IPS-11a (cell line): ENCODE results near the gene S100A4.

Source experiments
- H3K4me3 ChIP-seq: one replicate; pipeline ENCODE4 v1.5.1; 2013; ENCODE audit warnings: low read depth, low read length, control low read depth

The S100A4 gene

DNA sequence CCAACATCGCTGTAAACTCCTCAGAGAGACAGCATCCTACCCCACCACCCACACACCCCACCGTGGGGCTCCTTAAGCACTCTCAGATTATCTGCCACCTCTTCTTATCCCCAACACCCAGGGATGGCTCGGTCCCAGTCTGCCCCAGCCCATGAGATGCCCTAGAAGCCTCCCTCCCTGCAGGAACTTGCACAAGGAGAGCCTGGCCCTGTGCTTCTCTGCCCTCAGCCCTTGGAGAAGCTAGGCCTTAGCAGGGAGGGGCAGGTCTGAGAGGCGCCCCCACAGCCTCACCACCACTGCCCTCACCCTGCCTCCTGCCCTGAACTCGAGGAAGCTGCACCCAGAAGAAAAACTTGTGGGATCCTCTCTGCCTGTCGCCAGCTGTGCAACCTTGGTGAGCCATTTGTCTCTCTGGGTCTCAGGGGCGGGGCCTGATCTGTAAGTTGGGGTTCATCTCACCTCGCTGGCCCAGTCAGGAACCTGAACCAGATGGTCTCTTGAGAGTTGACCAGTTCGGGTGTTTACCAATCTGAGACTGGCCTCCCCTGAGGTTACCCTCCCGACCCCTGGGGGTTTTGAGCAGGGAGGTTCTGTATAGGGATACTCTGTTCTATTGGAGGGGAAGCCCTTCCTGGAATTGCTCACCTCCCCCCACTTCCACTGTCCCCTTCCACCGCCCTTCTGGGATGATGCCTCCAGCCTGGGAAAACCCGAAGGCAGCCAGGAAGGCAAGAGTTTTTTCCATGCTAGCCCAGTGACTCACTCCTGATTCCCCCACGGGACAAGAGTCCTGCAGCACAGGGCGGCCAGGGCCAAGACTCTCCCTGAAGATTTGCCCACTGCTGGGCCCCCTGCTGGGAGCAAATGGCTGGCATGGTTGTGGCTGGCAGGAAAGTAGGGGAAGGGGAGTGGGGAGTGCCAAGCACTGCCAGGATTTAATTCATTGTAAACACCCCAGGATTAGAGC lies 3.4 kb upstream of the S100A4 start, which contains the start of gene S100A3:
TSS of gene S100A3 (minus strand) at position 537 of the 967 bp plus-strand sequence. CDS start 773 bp downstream, outside the sequence.
- H3K4me3 ChIP-seq = no peak within 1 kb of the TSS

DNA sequence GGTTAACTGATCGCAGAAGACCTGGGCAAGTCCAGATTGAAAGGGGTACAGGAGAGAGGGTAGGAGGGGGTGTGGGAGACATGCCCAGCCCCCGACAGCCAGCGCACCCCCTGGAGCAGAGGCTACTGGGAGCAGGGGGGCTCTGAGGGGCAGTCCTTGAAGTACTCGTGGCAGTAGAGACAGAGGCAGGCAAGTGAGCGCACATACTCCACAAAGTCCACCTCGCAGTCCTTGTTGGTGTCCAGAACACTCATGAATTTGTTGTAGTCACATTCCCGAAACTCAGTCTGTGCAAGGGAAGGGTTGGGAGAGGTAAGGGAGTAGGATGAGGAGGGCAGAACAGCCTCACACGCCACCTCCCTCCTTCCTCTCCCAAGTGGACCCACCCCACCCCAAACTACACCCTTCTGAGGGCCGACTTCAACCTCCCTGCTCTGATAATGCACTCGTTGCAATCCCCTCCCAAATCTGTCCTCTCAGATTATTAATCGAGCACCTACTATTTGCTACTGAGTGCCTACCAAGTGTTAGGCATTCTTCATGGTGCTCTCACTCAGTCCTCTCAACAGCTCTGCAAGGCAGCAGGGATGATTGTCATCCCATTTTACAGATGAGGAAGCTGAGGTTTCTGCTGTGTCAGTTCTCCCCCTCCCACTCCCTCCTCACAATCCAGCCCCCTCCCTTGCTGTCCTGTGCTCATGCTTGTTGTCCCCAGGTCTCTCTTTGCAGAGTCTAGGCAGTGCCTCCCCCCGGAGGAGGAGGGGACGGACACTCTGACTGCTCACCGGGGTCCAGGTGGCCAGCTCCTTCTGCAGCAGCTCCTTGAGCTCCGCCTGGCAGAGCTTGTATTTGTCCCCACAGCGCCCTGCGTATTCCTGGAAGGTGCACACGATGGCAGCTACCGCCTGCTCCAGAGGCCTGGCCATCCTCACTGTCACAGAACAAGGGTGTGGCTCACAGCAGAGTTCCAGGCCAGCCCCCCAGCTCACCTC lies 2.2 kb upstream of the S100A4 start:
- no peak overlapping the region for H3K4me3 ChIP-seq

DNA sequence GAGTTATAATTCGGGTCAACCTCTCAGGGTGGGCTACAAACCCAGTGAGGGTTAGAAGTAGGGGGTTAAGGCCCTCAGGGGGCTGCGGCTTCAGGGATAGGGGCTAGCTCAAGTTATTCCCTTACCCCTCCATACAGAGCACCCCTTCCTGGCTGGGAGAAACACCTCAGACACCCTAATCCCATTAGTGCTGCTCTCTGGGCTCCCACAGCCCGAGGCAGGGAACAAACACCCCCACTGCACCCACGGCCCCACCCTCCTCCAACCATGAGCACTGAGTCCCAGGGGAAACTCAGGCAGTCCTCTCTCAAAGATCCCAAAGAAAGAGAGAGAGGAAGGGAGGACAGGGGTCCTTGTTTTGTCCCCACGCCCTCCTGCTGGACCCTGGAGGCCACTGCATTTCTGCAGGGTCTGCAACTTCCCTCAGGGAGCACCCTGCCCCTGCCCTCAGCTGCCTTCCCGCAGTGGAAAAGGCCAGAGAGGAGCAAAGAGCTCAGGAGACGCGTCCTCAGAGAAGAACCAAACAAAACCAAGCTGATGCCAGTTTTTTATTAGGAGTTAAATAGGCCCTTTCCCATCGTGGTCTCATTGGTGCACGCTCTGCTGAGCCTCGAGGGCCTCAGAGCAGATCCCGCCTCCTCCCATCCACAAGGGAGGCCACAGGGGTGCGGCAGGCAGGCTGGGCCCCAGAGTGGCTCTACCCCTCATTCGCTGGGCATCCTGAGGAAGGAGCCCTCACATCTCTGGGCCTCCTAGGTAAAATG lies 1.4 kb upstream of the S100A4 start:
- H3K4me3 ChIP-seq = no peak overlapping the region

DNA sequence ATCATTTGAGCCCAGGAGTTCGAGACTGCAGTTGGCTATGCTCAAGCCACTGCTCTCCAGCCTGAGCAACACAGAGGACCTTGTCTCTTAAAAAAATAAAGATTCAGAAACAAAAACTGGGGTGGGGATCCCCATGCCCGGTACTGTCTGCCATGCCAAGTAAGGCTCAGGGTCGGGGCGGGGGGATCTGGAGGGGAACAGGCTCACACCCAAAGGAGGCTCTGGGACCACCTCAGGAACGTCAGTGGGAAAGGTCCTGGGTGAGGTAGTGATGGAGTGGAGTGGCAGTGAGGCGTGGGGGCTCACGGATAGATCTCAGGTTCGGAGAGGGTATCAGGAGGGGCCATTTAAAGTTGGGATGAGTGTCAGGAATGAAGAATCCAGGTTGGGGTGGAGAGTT lies 765 bp upstream of the S100A4 start:
- no peak overlapping the region for H3K4me3 ChIP-seq

DNA sequence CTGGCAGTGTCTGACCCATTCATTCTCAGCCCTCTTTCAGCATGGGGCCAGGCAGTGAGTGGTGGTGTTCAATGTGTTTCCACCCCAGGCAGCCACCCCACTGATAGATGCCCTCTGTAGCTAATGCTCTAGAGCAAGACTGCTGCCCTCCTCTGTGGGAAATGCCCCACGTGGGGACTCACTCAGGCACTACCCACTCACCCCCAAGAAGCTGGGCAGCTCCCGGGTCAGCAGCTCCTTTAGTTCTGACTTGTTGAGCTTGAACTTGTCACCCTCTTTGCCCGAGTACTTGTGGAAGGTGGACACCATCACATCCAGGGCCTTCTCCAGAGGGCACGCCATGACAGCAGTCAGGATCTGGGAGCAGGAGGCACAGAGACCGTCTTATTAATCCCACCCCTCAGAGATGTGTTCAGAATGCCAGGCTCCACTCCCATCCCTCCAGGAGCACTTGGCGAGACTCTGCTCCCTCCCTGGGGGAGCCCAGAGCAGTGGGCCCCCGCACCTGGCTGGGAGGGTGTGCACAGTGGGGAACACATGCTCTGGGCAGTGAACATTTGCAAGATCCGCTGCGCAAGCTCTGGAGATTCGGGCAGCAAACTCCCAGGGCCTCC lies 1.0 kb downstream of the S100A4 start:
- no peak overlapping the region for H3K4me3 ChIP-seq

DNA sequence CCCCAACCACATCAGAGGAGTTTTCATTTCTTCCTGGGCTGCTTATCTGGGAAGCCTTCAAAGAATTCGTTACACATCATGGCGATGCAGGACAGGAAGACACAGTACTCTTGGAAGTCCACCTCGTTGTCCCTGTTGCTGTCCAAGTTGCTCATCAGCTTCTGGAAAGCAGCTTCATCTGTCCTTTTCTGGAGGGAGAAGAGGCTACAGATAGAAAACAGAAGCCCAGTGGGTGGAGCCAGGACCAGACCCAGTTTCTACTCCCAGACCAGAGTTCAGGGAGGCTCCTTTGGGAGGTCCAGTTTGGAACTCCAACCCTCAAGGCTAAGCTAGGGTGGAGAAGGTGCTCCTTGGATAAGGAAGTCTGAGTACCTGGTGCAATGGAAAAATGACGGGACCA lies 1.9 kb downstream of the S100A4 start:
- H3K4me3 ChIP-seq = no peak overlapping the region

DNA sequence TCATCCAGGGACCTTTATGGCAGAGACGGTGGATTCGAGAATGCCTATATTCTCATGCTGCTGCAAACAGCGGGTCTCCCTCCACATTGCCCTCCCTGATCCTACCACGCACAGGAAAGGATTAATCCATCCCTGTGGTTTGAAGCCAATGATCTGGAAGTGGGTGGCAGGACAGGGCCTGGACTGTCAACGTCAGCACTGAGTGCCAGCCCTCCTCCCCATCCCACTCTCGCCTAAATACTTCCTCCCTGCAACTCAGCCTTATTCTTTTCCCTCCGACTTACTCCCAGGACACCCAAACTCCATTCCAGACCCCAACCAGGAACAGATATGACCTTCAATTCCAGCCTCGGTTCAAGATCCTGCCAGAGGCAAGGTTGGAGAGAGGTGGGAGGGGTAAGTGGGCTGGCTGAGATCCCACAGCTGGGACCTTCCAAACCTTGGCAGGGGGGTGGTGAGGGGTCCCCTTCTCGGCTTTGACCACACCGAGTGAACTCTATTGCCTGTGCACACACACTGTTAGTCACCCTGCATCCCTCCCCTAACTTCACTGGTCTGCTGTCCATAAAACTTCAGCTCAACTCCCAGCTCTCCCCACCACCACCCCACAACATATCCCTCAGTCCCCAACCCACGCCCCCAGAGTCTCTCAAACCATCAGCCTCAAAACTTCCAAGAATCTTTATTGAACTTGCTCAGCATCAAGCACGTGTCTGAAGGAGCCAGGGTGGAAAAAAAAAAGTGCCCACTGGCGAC lies 2.5 kb downstream of the S100A4 start:
- no peak overlapping the region for H3K4me3 ChIP-seq

DNA sequence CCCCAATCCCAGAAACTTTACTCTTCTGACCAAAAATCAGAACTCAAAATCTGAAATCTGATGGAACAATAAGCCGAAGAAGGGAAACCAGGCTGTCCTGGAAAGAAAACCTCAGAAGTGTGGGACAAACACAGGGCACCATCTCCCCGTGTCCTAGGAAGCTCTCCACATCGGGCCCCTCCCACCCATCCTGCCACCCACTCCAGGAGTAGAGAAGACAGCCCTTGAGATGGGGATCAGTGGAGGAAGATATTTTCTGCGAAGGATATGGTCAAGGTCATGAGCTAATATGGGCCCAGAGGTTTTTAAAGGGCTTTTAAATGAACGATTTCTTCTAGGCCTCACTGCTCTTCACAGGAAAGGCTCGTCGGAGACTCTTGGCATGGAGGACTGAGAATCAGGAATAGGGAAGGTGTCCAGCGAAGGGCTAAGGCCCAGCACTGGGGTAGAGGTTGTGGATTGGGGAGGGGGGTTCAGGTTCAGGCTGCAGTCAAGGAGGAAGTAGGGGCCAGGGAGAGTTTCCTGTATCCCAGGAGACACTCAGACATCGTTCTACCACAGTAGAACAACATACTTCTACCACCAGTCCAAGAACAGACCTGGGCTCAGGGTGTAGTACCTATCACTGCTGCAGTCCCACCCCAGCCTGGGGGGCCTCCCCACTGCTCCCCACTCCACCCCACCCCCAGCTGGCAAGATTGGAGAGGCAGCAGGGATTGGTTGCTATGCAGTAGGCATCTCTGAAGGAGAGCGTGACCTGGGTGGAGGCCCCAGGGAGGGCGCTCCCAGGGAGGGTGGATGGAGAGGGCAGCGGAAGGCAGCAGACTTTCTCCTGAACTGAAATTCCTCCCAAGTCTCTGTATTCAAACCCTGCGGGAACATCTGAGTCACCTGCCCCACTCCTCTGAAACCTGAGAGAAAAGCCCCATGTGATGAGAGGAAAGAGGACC lies 3.7 kb downstream of the S100A4 start:
- H3K4me3 ChIP-seq = no peak overlapping the region

DNA sequence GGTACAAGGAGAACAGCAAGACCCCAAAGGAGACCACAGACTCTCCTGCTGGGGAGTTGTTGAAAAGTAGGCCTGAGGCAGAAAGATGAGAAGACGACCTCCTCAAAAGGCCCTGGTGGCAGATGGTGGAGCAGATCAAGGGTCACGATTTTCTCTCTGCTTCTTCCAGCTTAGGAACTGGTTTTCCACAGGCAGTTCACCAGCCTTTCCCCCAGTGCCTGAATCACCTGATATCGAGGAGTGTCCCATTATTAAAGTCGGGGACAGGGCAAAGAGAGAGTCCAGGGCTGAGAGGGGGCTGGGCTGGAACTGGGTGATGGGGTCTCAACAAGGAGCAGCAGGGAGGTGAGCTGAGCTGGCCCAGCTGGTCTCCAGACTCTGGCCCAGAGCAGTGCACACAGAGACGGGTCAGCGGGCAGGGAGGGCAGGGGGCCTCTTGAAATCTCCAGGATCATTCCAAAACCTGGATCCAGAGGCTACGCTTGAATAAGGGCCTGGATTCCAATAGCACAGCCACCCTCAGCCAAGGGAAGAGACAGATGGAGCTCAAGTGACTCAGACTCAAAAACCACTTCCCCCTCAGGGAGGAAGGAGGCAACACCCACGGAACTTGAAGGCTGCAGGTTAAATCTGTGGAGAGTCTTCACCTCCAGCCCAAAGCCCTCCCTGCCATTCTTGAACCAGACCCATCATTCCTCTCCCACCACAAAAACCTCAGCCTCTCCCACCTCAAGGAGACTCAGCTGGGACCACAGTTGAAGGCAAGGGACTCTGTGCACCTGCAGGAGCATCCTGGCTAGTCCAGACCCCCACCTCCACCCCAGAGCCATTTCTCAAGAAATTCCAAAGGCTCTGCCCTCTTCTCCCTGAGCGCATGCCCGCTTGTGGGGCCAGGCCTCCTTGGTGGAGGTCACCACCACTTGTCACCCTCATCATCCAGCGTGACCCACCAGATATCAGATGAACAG lies 4.9 kb downstream of the S100A4 start, which contains the start of gene S100A5:
TSS of gene S100A5 (minus strand) at position 541 of the 968 bp plus-strand sequence. CDS start 743 bp downstream, outside the sequence.
- no peak within 1 kb of the TSS for H3K4me3 ChIP-seq

DNA sequence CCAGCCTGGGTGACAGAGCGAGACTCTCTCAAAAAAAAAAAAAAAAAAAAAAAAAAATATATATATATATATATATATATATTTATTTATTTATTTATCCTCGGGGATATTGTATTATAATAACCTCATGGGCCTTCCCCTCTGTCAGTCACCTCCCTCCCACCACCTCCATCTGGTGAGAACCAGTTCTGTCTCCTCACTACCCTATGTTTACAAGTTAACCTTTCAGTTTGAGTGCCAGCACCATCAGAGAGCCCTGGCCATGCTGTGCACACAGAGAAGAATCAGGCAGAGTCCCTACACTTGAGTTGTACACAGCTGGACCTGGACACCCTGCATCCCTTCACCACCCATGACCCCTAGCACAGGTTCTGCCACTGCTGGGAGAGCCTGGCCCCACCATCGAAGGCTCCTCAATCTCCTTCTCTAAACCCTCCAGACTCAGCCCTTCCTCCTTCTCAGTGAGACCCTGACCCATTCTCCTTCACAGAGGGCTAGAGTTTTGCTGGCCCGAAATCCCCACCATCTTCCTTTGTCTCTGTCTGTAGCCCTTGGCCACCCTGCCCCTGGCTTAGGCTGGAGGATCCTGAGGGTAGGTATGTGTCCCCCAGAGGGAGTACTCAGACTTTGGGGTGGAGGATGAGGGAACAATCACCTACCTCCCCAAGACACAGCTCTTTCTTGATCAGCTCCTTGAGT lies 6.1 kb downstream of the S100A4 start:
- no peak overlapping the region for H3K4me3 ChIP-seq

DNA sequence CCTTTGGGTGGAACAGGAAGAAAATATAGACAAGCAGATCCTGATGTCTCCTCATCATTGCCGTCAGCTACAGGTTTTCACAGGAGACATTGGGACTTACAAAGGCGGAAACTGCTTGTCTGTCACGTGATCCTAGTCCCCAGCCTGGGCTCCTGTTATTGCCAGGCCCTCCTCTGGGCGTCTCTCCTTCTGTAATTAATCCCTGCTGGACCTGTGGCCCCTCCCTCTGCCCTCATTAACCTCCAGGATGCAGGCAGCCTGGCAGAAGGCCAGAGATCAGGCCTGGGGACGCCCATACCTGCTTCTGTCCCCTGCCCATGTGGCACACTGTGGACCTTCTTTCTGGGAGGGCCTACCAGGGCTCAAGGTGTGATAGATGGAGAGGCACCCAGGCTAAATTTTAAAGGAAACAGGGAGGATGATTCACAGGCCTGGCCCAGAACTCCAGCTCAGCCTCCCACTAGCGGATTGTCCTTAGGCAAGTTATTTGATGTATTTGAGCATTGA lies 7.2 kb downstream of the S100A4 start:
- H3K4me3 ChIP-seq = no peak overlapping the region

DNA sequence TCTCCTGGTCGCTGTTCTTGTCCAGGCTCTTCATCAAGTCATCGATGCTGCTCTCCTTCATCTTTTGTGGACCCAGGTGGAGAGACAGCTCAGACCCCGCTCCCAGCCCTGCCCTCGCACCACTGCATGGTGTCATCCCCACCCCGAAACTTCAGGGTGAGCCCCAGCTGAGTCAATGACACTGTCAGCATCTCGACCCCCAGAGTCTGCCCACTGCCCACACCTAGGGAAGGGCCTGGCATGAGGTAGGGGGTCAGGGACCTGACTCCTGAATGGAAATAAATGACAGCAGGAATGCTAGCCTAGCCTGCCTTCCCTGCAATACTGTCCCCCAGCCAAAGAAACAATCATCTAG lies 8.3 kb downstream of the S100A4 start:
- no peak overlapping the region for H3K4me3 ChIP-seq

DNA sequence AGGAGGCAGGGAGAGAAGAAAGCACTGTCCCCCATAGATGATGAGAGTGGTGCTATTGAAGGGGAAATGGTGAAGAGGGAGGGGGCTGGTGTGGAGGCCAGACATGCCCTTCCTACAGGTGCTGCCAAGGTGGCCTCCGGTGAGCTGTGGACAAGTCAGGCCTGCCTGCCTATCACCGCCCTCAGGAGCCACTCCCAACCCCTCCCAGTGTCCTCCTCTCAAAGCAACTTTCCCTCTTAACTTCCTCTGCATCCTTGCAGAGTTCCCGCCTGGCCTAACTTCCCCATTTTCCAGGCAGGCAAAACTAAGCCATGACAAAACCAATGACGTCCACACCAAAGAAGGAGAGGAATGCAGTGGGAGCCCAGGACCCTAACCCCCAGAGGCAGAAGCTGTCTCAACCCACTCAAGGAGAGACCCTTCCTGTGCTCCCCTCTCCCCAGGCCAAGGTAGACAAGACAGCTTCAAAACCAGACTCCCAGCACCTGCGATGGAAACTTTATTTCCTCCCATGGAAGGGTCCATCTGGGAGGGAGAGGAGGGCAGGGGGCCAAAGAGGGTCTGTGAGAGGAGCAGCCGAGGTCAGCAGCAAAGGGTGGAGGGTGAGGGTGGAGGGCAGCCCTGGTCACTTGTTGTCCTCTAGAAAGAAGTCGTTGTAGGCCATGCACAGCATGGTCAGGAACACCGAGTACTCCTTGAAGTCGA lies 8.8 kb downstream of the S100A4 start:
- no peak overlapping the region for H3K4me3 ChIP-seq

DNA sequence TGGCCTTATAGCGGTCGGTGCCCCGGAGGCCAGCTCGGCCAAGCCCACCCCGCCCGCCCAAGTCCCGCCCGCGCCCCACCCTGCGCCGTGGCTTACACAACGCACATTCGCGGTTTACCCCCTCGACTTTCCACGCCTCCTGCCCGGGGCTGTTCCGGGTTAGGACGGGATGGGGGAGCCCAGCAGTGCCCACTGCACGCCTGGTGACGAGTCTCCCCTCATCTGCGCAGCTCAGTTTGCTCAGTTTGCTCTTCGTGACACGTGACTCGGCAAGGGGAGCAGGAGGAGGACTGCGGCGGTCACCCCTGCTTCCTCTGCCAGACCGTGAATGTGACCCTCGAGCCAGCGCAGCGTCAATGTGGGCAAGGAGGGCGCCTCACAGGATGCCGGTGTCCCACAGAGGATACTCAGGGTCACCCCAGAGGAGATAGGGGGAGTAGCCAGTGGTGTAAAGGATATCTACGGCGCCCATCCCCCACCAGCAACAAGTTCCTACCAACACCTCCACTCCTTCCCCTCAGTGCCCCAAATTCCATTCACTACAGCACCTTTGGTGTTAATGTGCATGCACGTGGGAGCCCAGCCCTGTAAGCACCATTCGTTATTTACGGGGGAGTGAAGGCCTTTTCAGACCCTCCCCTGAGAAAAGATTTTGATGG lies 9.5 kb downstream of the S100A4 start:
- peak overlapping the region; percentile 49 for H3K4me3 ChIP-seq
